Measurements from ENCODE around the gene CLUH.

Gene CLUH, protein sequence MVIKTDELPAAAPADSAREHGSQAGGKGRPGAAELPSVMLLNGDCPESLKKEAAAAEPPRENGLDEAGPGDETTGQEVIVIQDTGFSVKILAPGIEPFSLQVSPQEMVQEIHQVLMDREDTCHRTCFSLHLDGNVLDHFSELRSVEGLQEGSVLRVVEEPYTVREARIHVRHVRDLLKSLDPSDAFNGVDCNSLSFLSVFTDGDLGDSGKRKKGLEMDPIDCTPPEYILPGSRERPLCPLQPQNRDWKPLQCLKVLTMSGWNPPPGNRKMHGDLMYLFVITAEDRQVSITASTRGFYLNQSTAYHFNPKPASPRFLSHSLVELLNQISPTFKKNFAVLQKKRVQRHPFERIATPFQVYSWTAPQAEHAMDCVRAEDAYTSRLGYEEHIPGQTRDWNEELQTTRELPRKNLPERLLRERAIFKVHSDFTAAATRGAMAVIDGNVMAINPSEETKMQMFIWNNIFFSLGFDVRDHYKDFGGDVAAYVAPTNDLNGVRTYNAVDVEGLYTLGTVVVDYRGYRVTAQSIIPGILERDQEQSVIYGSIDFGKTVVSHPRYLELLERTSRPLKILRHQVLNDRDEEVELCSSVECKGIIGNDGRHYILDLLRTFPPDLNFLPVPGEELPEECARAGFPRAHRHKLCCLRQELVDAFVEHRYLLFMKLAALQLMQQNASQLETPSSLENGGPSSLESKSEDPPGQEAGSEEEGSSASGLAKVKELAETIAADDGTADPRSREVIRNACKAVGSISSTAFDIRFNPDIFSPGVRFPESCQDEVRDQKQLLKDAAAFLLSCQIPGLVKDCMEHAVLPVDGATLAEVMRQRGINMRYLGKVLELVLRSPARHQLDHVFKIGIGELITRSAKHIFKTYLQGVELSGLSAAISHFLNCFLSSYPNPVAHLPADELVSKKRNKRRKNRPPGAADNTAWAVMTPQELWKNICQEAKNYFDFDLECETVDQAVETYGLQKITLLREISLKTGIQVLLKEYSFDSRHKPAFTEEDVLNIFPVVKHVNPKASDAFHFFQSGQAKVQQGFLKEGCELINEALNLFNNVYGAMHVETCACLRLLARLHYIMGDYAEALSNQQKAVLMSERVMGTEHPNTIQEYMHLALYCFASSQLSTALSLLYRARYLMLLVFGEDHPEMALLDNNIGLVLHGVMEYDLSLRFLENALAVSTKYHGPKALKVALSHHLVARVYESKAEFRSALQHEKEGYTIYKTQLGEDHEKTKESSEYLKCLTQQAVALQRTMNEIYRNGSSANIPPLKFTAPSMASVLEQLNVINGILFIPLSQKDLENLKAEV (N-terminal part only)

DNA sequence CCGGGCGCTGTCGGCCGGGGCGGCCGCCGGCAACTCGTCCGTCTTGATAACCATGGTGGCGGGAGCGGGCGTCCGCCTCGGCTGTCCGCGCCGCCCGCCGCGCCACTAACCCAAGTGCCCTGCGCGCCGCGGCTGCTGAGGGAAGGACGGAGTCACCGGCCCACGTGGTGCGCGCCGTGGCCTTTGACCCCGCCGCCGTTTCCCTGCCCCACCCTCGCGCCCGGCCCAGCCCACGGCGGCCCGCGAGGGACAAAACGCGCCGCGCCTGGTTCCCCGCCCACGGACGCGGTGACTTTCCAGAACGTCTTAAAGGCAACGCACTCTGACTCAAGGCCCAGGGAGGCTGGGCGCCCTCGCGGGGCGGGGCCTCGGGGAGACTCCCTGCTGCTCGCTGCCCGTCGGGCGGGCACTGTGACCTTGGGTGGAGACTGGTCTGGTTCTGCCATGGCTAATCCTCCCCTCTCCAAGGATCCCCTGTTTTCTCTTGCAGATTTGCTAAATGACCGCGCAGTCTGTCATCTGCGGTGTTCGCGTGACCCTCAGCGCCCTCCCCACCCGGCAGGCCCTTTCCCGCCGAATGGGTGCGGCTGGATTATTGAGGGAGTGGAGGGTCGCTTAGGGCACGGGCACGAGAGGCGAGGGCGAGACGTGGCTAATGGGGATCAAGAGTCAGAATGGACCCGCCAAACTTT lies at the start of gene CLUH:
Gene CLUH (minus strand): TSS at position 157 of the 692 bp plus-strand sequence. CDS start 103 bp downstream, at position 54.
- DNase-seq (ENCODE audit: low spot score): peak; percentile 98

- DNase-seq (ENCODE audit: low spot score): no peak
Observed at GRCh38 chr17:2758870-2759269, 47.3 kb upstream of the CLUH start.

DNA sequence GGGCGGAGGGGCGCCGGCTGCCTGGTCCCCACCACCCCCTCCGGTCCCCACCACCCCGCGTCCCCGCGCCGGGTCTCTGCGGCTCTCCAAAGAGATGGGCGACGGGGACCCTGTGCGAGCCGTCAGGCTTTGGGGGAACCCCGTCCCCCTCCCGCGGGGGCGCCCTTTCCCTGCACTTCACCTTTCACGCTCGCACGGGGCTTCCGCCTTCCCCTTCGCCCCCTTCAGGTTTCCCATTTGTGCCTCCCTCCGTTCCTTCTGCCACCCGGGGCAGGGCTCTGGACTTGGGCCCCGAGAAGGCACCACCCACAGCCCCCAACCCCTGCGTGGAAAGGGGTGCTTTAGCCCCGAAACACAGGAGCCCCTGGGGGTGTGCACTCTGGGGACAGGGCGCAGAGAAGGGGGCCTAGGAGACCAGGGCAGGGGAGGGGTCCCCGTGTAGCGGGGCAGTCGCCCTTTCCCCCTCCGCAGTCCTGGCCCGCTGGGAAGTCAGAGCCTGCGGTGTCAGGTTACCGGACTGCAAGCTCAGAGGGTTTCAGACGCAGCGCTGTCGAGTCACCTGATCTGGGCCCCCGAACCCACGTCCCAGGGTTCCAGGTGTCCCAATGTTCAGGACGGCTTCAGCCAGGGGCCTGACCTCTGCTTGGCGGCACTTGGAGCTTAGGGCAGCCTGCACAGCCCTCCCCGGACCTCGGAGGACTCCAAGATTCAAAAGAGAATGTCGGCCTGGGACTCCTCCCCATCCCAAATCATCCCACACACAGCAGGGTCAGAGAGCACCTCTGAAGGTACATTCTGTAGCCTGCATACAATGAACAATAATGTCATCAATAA lies 44.5 kb upstream of the CLUH start:
- DNase-seq (ENCODE audit: low spot score): no peak

- no peak for DNase-seq (ENCODE audit: low spot score)
Observed at GRCh38 chr17:2751491-2751890, 39.9 kb upstream of the CLUH start.

GRCh38 chr17:2750721-2751120 lies 39.2 kb upstream of the CLUH start:
- no peak for DNase-seq (ENCODE audit: low spot score)

DNA sequence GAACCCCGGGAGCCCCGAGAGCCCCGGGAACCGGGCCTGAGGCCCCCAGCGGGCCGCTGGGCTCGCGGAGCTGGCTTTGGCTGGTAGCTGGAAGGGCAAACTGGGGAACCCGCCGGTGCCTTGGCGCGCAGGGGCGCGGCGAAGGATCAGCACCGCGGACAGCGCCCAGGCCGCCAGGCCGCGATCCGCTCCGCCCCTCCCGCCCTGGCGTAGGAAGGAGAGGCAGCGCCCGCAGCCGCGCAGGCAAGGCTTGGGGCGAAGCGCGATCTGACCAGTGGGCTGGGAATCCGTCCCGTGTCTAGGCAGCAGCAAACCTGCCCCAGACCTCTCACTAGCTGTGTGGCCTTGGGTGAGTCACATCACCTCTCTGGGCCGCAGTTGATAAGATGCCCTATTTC lies 38.2 kb upstream of the CLUH start:
- peak; percentile 27 for DNase-seq (ENCODE audit: low spot score)

- no peak for DNase-seq (ENCODE audit: low spot score)
Observed at GRCh38 chr17:2749058-2749783, 37.7 kb upstream of the CLUH start, which contains the start of gene CCDC92B. Gene CCDC92B, minus strand, starts transcription at chr17:2749652. Its CDS starts 14,507 bp downstream, at chr17:2735145.

GRCh38 chr17:2745317-2746037 lies 33.9 kb upstream of the CLUH start:
- no peak for DNase-seq (ENCODE audit: low spot score)

DNA sequence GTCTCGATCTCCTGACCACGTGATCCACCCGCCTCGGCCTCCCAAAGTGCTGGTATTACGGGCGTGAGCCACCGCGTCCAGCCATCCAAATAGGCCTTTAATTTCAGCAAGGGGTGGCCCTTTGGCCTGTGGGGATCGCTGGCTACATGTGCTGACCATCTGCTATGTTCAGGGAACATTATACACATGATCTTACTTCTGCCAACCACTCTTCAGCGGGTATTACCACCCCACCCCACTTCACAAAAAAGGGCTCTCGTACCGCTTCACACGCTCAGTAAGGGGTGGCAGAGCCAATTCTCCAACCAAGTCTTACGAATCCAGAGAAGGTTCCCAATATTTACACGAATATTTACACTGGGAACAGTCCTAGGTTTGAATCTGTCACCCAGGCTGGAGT lies 26.1 kb upstream of the CLUH start:
- DNase-seq (ENCODE audit: low spot score): no peak

DNA sequence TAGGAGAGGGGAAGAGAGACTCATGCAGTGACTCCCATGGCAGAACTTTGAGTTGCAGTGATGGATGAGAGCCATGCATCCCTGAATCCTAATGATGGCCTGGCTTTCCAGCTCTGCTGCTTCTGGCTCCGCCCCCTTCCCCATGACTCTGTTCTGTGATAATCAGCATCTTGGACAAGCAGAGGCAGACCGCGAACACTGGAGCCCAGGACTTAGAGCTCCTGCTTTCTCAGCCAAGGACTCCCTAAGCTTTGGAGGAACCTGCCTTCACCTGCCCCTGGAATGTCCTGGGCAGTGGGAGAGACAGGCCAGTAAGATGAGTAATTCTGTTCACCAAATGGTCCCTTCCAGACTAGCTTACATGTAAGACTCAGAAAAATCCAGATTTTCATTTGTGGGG lies 25.4 kb upstream of the CLUH start:
- DNase-seq (ENCODE audit: low spot score): no peak

DNA sequence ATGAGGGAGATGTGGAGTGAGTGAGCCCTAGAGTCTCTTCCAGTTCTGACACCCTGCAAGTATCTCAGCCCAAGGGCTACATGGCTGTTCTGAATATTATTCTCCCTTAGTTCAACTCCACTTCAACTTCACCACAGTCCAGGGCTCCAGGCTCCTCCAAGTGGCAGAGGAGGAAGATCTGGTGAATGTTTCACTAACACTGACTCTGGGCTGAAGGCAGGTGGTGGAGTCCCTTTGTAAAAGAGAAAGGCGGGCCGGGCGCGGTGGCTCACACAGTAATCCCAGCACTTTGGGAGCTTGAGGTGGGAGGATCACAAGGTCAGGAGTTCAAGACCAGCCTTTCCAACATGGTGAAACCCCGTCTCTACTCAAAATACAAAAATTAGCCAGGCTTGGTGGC lies 24.3 kb upstream of the CLUH start:
- no peak for DNase-seq (ENCODE audit: low spot score)

DNA sequence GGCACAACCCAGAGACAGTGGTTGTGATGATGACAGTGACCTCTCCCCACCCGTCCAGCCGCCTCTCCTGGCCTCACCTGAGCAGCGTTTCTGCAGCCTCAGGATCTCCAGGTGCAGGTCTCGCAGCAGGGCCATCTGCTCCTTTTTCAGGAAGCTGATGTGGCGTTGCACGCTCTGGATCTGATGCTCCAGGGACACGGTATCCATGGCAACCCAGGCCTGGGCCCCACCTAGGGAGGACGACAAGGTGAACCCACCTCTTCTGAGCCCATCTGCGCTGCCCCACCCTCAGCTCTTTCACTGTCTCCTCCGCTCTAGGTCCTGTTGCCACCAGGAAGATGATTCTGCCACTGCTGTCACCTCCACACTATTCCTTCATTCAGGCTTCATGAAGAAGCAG lies 23.4 kb upstream of the CLUH start:
- DNase-seq (ENCODE audit: low spot score): no peak

DNA sequence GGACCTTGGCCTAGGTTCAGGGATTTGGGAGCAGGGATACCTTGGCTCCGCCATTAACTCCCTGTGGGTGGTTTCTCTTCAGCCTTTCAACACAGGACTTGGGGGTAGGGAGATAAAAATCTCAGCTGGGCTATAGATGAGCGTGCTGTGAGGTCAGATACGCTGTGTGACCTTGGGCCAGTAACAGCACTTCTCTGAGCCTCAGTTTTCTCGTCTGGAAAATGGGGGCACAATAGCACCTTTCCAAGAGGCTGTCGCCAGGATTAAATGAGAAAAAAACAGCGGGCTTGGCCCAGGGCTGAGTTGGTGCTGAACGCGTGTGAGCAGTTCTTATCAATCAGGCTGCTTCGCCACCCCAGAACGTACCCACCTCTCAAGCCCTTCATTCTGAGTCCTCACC lies 20.2 kb upstream of the CLUH start:
- DNase-seq (ENCODE audit: low spot score): no peak

- DNase-seq (ENCODE audit: low spot score): no peak
Observed at GRCh38 chr17:2730764-2731353, 19.3 kb upstream of the CLUH start.

GRCh38 chr17:2724784-2725164 lies 13.2 kb upstream of the CLUH start:
- DNase-seq (ENCODE audit: low spot score): no peak

DNA sequence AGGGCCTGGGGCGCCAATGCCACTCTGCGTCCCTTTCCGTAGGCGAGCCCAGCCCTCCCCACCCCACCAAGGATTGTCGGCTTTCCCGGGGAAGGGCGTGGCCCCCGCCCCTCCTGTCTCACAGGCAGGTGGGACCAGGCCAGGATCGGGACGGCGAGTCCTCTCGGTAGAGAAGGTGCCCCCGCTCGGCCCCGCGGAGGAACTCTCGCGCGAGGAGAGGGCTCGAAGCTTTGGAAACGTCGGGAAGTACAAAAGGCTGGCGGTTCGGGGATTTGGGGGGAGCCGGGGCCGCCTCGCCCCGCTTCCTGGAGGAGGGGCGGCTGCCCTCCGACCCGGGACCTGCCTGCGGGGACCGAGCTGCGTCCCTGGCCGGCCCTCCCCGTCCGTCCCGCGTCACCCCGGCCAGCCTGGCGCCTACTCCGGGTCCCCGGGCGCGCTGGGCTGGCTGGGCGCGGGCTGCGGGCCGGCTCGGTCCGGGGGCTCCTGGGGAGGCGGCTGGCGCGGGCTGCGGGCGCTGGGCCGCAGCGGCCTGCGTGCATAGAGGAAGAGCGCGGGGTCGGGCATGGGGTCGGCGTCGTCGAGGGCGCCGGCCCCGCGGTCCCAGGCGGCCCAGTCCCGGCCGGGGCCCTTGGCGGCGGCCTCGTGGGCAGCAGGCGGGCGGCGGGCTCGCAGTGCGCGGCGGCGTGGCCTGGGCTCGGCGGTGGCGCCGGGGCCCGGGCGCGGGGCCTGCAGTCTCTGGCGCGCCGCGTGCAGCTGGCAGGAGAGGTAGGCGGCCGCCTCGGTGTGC lies 12.6 kb upstream of the CLUH start:
- DNase-seq (ENCODE audit: low spot score): no peak

DNA sequence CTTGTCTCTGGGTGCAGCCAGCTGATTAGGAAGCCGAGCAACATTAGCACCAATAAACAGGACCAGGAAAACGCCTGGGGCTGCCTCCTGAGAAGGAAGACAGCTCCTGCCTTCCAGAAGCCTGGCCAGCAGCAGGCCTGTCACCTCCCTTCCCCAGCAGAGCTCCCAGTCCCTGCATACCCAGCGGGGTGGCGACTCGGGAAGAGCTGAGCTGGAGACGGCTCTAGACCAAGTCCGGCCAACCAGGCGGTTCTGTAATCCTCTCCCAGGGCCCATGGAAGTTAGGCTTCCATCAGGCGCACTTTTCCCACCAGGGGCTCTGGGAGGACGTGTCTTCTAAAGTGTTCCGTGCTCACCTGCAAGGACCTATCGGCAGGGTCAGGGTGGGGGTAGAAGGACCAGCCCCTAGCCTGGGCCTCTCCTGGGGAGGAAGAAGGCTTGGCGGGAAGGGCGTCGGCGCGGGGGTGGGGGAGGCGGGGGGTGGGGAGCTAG lies 12.0 kb upstream of the CLUH start:
- no peak for DNase-seq (ENCODE audit: low spot score)

GRCh38 chr17:2722611-2723010 lies 11.0 kb upstream of the CLUH start:
- no peak for DNase-seq (ENCODE audit: low spot score)

All from hematopoietic multipotent progenitor cell treated with erythropoietin and hydrocortisone succinate and interleukin-3 and kit ligand, for 17 days (in vitro differentiated cells).